ENCODE results near the gene DNAJC2.

The DNAJC2 gene

GRCh38 chr7:103391976-103392375 is 47.4 kb upstream of the DNAJC2 start (continued):
- TF ChIP-seq CREB5 (CRISPR knock-in tag; IDR thresholded peaks at IDR 0.05; ENCODE audit: low read depth), result no peak
- no peak for TF ChIP-seq ZC3H10 (CRISPR knock-in tag; IDR thresholded peaks at IDR 0.05)
- TF ChIP-seq OSR1 (CRISPR knock-in tag; IDR thresholded peaks at IDR 0.05), result no peak
- TF ChIP-seq SNAI2 (CRISPR knock-in tag; IDR thresholded peaks at IDR 0.05), result no peak
- TF ChIP-seq TCF4 (CRISPR knock-in tag; IDR thresholded peaks at IDR 0.05; ENCODE audit: borderline replicate concordance), result no peak
- no peak for TF ChIP-seq TSHZ2 (CRISPR knock-in tag; IDR thresholded peaks at IDR 0.05)
- no peak for TF ChIP-seq CSDC2 (CRISPR knock-in tag; IDR thresholded peaks at IDR 0.05)

- ATAC-seq, result no peak
- no peak for TF ChIP-seq CSDC2 (CRISPR knock-in tag; IDR thresholded peaks at IDR 0.05)
- no peak for TF ChIP-seq CSRNP3 (CRISPR knock-in tag; IDR thresholded peaks at IDR 0.05)
- no peak for TF ChIP-seq POU6F1 (CRISPR knock-in tag; IDR thresholded peaks at IDR 0.05; ENCODE audit: borderline replicate concordance, low read depth)
These were observed 46.6 kb upstream of the DNAJC2 start for GRCh38 chr7:103391150-103391549.

- TF ChIP-seq ZFP3 (CRISPR knock-in tag; IDR thresholded peaks at IDR 0.05), result no peak
- no peak for TF ChIP-seq ZNF8 (CRISPR knock-in tag; IDR thresholded peaks at IDR 0.05)
- TF ChIP-seq RARB (CRISPR knock-in tag; IDR thresholded peaks at IDR 0.05), result no peak
- no peak for TF ChIP-seq CSRNP3 (CRISPR knock-in tag; IDR thresholded peaks at IDR 0.05)
- no peak for TF ChIP-seq TSHZ2 (CRISPR knock-in tag; IDR thresholded peaks at IDR 0.05)
- TF ChIP-seq ISL1 (CRISPR knock-in tag; IDR thresholded peaks at IDR 0.05), result no peak
- no peak for TF ChIP-seq POU6F1 (CRISPR knock-in tag; IDR thresholded peaks at IDR 0.05; ENCODE audit: borderline replicate concordance, low read depth)
- TF ChIP-seq SNAI2 (CRISPR knock-in tag; IDR thresholded peaks at IDR 0.05), result no peak
- TF ChIP-seq ZC3H10 (CRISPR knock-in tag; IDR thresholded peaks at IDR 0.05), result no peak
- ATAC-seq, result no peak
These were observed 44.7 kb upstream of the DNAJC2 start for GRCh38 chr7:103389263-103389662.
